ENCODE data around the gene F13A1.

Gene F13A1

GRCh38 chr6:6350696-6351095, 30.2 kb upstream of the F13A1 start:
- H3K27ac ChIP-seq = no peak overlapping the region
- H3K4me3 ChIP-seq = no peak overlapping the region
- TF ChIP-seq, protein P1, sequence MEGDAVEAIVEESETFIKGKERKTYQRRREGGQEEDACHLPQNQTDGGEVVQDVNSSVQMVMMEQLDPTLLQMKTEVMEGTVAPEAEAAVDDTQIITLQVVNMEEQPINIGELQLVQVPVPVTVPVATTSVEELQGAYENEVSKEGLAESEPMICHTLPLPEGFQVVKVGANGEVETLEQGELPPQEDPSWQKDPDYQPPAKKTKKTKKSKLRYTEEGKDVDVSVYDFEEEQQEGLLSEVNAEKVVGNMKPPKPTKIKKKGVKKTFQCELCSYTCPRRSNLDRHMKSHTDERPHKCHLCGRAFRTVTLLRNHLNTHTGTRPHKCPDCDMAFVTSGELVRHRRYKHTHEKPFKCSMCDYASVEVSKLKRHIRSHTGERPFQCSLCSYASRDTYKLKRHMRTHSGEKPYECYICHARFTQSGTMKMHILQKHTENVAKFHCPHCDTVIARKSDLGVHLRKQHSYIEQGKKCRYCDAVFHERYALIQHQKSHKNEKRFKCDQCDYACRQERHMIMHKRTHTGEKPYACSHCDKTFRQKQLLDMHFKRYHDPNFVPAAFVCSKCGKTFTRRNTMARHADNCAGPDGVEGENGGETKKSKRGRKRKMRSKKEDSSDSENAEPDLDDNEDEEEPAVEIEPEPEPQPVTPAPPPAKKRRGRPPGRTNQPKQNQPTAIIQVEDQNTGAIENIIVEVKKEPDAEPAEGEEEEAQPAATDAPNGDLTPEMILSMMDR (IDR thresholded peaks at IDR 0.05) = no peak
- H3K27me3 ChIP-seq = no peaks in the 10 kb centered on the region
- H3K9me3 ChIP-seq = no peaks in the 10 kb centered on the region
- no peak for DNase-seq
- intact Hi-C loops (cut with DNase I; ENCODE audit: low total_unique reads) = no loop called here
- no peaks in the 10 kb centered on the region for H3K36me3 ChIP-seq
- no peaks in the 10 kb centered on the region for H3K4me1 ChIP-seq

GRCh38 chr6:6348256-6348655, 27.8 kb upstream of the F13A1 start:
- H3K27me3 ChIP-seq = no peaks in the 10 kb centered on the region
- DNase-seq = no peak
- no peak overlapping the region for H3K27ac ChIP-seq
- H3K36me3 ChIP-seq = no peaks in the 10 kb centered on the region
- H3K9me3 ChIP-seq = no peaks in the 10 kb centered on the region
- no peak overlapping the region for H3K4me3 ChIP-seq
- intact Hi-C loops (cut with DNase I; ENCODE audit: low total_unique reads) = no loop called here
- TF ChIP-seq, protein P1 (IDR thresholded peaks at IDR 0.05) = no peak
- no peaks in the 10 kb centered on the region for H3K4me1 ChIP-seq

DNA sequence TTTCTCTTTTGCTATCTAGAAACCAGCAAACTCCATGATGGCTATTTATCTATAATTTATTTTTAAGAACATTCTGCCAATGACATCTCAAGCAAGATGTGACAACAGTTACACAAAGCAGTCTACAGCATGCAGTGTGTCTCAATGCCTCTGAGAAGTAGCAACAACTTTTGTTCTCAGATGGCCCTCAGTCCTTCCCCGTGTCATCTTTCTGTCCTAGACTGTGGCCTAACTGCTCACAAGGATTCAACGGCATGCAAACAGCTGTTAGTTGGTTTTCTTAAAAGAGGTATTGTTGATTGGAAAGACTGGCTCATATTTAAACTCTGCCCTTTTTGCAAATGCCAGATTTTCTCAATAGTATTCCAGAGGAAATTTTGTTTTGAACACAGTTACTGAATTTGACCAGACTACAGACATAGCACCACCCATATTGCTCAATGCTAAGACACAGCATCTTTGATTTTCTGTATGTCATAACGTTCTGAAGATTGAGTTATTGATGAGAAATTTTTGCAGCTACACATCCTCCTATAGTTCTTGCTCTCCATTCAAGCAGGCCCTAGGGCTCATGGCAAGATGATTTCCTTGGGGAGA, 26.1 kb upstream of the F13A1 start:
- Histone ChIP-seq H3K9me3 (no peaks in the 10 kb centered on the region), H3K4me3 (no peak overlapping the region), H3K27me3 (no peaks in the 10 kb centered on the region), H3K27ac (no peak overlapping the region), H3K36me3 (no peaks in the 10 kb centered on the region), H3K4me1 (no peaks in the 10 kb centered on the region)
- TF ChIP-seq, protein P1 (IDR thresholded peaks at IDR 0.05) = no peak
- intact Hi-C loops (cut with DNase I; ENCODE audit: low total_unique reads) = no loop called here
- DNase-seq = no peak

DNA sequence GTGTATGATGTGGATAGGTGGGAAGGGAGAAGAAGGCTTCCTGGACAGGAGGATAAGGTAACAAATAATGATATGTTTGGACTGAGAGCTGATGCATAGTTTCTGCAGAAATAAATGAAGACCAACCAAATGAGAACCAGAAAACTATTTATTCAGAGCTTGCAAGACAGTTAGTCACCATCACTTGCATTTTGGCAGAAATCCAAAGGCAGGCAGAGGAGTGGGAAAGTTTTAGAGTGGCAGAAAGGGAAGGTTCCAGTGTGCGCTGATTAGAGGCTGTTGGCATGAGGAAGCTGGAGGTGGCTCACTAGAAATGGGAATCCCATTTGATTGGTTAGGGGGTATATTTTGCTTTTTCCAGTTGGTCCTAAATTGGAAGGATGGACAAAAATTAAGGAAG, 13.0 kb upstream of the F13A1 start:
- H3K4me3 ChIP-seq = no peak overlapping the region
- TF ChIP-seq, protein P1 (IDR thresholded peaks at IDR 0.05) = no peak
- no peaks in the 10 kb centered on the region for H3K27me3 ChIP-seq
- no peaks in the 10 kb centered on the region for H3K36me3 ChIP-seq
- H3K9me3 ChIP-seq = no peaks in the 10 kb centered on the region
- no peak overlapping the region for H3K27ac ChIP-seq
- DNase-seq = no peak
- intact Hi-C loops (cut with DNase I; ENCODE audit: low total_unique reads) = no loop called here
- H3K4me1 ChIP-seq = peaks cover 0 to 17% (median 0%) of the 10 kb centered on the region in 4 donors

DNA sequence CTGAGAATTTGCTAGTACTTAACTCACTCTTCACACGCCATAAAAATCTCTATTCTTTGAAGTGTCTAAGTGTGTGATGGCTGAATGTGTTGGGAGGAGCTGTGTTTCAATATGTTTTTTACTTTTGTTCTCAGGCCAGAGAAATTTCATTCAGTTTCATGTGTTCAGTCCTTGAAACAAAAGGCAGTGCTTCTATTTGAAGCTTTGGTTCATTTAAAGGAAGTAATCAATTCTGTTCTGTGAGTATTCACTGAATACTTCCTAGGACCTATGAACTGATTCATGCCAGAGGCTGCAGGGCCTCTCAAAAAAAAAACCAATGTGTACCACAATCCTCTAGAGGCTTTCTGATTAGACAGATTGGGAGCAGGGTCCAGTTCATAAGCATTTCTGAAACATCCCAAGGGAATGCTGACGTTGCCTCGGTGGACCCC, 12.4 kb upstream of the F13A1 start:
- Histone ChIP-seq H3K4me3 (no peak overlapping the region), H3K36me3 (no peaks in the 10 kb centered on the region), H3K27me3 (no peaks in the 10 kb centered on the region), H3K4me1 (peaks cover 0 to 17% (median 0%) of the 10 kb centered on the region in 4 donors), H3K9me3 (no peaks in the 10 kb centered on the region), H3K27ac (no peak overlapping the region)
- TF ChIP-seq, protein P1 (IDR thresholded peaks at IDR 0.05) = no peak
- intact Hi-C loops (cut with DNase I; ENCODE audit: low total_unique reads) = no loop called here
- no peak for DNase-seq

All from tibial artery (tissue), 4 donors.